Esophagus squamous epithelium (tissue), 5 donors: ENCODE data around the gene TMEM101. TPM values are rescaled to one million over a fixed set of nuclear protein-coding genes. Genes with fewer than 3 reads are reported as not detected.

ENCODE experiments used
- DNase-seq: peaks from one replicate; lab custom pipeline; 2025; lab: John Stamatoyannopoulos, UW
- H3K27ac ChIP-seq, 4 donors: fragments of 200-600 bp; sonication (generic); one replicate each; pipeline ENCODE4 v1.5.1; 2016 to 2019; ENCODE audit warnings: mild to moderate bottlenecking in 1 of 4
- H3K27me3 ChIP-seq, 4 donors: fragments of 200-600 bp; sonication (generic); 1 replicate in 3 of 4; 2 replicates in 1 of 4; pipeline versions ENCODE4 v1.5.1 to v1.6.0; 2017 to 2021; ENCODE audit warnings: antibody characterized with exemption in 1 of 4
- H3K36me3 ChIP-seq, 3 donors: fragments of 200-600 bp; sonication (generic); one replicate each; pipeline ENCODE4 v1.5.1; 2016 to 2019
- H3K4me1 ChIP-seq, 3 donors: fragments of 200-600 bp; sonication (generic); one replicate each; pipeline ENCODE4 v1.5.1; 2017 to 2019
- H3K4me3 ChIP-seq, 4 donors: fragments of 200-600 bp; sonication (generic); 1 replicate in 3 of 4; 2 replicates in 1 of 4; pipeline ENCODE4 v1.5.1; 2016 to 2019; ENCODE audit warnings: mild to moderate bottlenecking in 2 of 4, moderate library complexity in 1 of 4
- H3K9me3 ChIP-seq, 3 donors: fragments of 200-600 bp; sonication (generic); one replicate each; pipeline ENCODE4 v1.5.1; 2016 to 2019
- POLR2A ChIP-seq, 4 donors: fragments of 450-650 bp; IDR thresholded peaks; one replicate each; pipeline ENCODE4 v1.6.1; 2017; ENCODE audit warnings: antibody characterized with exemption in 4 of 4, mild to moderate bottlenecking in 4 of 4, moderate library complexity in 3 of 4
- WGBS, 2 donors: methylation state at CpG; one replicate each; pipeline ENCODE4 v1.1.5; 2018; 5-methylcytosine and 5-hydroxymethylcytosine counted together
- intact Hi-C: fragments of 100-400 bp; cut with DNase I; formaldehyde crosslinking; loops from one replicate; pipeline ENCODE4 v1.15.0; 2022
- total RNA-seq, 4 donors: library from RNA; depleted of rRNA; stranded (reverse); fragments of >200 nt; gene quantifications; one replicate each; pipeline ENCODE4 v1.1.0, GENCODE V29; 2016
- TF ChIP-seq, protein P1 (sequence below), 6 experiments: fragments of 450-650 bp in 4 of 6; fragments of 200-600 bp in 2 of 6; sonication (generic) in 2 of 6; IDR thresholded peaks; one replicate each; pipeline ENCODE4 v1.5.1; 2016 to 2019; ENCODE audit warnings: antibody characterized with exemption in 6 of 6, mild to moderate bottlenecking in 4 of 6, moderate library complexity in 4 of 6
- donor health status: DM: yes; HTN: yes; CAD: no.

TMEM101 gene
- total RNA-seq, 4 donors from 2014 or later: 20.6 to 40.8 (median 34.1) TPM

DNA sequence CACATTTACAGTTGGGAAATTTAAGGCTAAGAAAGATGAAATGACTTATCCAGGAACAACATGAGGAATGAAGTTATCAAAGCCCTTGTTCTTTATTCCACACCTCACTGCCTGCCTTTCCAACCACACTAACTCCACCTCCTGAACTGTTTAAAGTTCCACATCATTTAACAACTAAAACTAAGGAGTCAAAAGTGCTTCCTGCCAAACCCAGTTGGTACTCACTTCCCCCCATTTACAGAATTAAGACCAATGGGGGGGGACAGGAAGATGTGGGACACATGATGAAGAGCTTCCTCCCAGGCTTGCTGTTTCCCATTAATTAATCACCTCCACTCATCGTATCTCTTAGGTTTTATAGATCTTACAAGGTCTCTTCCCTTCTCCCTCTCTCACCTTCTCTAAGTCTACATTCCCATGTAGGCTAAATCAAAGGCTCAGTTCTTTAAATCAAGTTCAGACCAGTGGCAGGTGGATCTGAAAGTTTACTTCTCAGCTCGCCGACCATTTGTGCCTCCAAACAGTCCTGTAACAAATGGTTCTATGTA is 19.2 kb upstream of the TMEM101 start:
- H3K27me3 ChIP-seq: no peaks in the 10 kb centered on the region
- DNase-seq: no peak
- no peak overlapping the region for H3K4me3 ChIP-seq
- H3K27ac ChIP-seq: no peak overlapping the region
- H3K4me1 ChIP-seq: no peaks in the 10 kb centered on the region
- intact Hi-C loops: no loop called here
- WGBS, 2 donors: 65 to 83% methylated on average over 3 of the region's 3 CpGs
- H3K36me3 ChIP-seq: peaks cover 13 to 81% (median 28%) of the 10 kb centered on the region in 3 donors
- TF ChIP-seq POLR2A (IDR thresholded peaks at IDR 0.05): no peak
- TF ChIP-seq, protein P1, sequence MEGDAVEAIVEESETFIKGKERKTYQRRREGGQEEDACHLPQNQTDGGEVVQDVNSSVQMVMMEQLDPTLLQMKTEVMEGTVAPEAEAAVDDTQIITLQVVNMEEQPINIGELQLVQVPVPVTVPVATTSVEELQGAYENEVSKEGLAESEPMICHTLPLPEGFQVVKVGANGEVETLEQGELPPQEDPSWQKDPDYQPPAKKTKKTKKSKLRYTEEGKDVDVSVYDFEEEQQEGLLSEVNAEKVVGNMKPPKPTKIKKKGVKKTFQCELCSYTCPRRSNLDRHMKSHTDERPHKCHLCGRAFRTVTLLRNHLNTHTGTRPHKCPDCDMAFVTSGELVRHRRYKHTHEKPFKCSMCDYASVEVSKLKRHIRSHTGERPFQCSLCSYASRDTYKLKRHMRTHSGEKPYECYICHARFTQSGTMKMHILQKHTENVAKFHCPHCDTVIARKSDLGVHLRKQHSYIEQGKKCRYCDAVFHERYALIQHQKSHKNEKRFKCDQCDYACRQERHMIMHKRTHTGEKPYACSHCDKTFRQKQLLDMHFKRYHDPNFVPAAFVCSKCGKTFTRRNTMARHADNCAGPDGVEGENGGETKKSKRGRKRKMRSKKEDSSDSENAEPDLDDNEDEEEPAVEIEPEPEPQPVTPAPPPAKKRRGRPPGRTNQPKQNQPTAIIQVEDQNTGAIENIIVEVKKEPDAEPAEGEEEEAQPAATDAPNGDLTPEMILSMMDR (IDR thresholded peaks at IDR 0.05): no peak
- H3K9me3 ChIP-seq: no peaks in the 10 kb centered on the region

DNA sequence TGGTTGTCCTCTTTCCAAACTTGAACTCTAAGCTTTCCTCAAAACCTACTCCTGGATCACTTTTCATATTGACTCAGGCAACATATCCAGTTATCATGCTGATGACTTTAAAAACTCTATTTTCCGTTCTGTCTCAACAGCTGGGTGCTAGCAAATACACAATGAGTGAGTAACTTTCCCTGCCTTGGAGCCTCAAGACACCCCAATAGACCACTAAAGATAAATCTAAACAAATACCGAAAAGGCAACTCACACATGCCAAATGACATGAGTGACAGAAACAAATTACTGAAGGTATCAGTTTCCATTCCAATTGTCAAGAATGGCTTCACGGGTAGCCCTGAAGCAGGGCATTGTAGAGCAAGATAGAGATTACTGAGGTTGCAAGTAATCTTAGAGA is 15.7 kb upstream of the TMEM101 start:
- peaks cover 0 to 61% (median 0%) of the 10 kb centered on the region in 3 donors for H3K36me3 ChIP-seq
- no peak for TF ChIP-seq POLR2A (IDR thresholded peaks at IDR 0.05)
- TF ChIP-seq, protein P1 (IDR thresholded peaks at IDR 0.05): no peak
- H3K9me3 ChIP-seq: no peaks in the 10 kb centered on the region
- no peak for DNase-seq
- H3K27ac ChIP-seq: no peak overlapping the region
- 82 to 90% methylated on average over 3 of the region's 3 CpGs for WGBS, 2 donors
- intact Hi-C loops: no loop called here
- H3K27me3 ChIP-seq: no peaks in the 10 kb centered on the region
- H3K4me1 ChIP-seq: no peaks in the 10 kb centered on the region
- no peak overlapping the region for H3K4me3 ChIP-seq

DNA sequence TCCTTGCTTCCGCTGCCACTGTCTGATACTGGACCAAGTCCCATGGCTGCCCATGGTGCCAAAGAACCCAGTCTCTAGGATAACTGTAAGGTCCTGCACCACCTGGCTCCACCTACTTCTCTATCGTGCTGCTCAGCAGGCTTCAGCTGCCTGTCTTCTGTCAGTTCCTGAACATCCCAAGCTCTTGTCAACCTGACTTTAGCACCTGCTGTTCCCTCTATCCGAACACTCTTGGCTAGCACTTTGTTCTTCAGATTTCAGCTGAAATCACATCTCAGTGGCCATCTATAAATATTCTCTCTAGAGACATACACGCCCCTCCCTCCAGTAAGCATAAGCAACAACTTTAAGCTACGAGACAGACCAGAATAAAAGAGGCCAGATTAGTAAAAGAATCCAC is 15.0 kb upstream of the TMEM101 start:
- Histone ChIP-seq H3K9me3 (no peaks in the 10 kb centered on the region), H3K36me3 (peaks cover 0 to 68% (median 0%) of the 10 kb centered on the region in 3 donors), H3K4me3 (no peak overlapping the region), H3K27me3 (no peaks in the 10 kb centered on the region), H3K4me1 (no peaks in the 10 kb centered on the region), H3K27ac (no peak overlapping the region)
- TF ChIP-seq POLR2A (IDR thresholded peaks at IDR 0.05): no peak
- TF ChIP-seq, protein P1 (IDR thresholded peaks at IDR 0.05): no peak
- WGBS, 2 donors: 80 to 83% methylated on average over 5 of the region's 5 CpGs
- DNase-seq: no peak
- intact Hi-C loops: no loop called here

DNA sequence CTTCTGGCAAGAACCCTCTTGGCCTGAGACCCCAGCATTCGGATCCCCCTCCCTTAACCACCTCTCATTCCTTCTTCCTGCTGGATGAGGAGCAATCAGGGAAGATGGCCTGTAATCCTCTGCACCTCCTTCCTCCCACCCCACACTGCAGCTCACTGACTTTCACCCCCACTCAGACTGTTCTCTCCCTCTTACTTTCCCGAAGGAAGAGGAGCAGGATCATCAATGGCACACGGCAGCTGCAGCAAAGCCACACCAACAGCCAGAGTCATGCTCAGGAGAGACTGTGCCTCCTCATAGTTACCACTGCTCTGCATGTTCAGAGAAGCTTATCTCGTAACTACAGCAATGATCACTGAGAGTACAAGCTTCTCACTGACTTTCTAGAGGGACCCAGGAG is 10.1 kb upstream of the TMEM101 start:
- intact Hi-C loops: no loop called here
- Histone ChIP-seq H3K9me3 (no peaks in the 10 kb centered on the region), H3K4me3 (no peak overlapping the region), H3K4me1 (no peaks in the 10 kb centered on the region), H3K36me3 (peaks cover 0 to 60% (median 0%) of the 10 kb centered on the region in 3 donors), H3K27ac (no peak overlapping the region), H3K27me3 (no peaks in the 10 kb centered on the region)
- TF ChIP-seq, protein P1 (IDR thresholded peaks at IDR 0.05): no peak
- TF ChIP-seq POLR2A (IDR thresholded peaks at IDR 0.05): no peak
- WGBS, 2 donors: 78 to 84% methylated on average over 4 of the region's 4 CpGs
- no peak for DNase-seq

DNA sequence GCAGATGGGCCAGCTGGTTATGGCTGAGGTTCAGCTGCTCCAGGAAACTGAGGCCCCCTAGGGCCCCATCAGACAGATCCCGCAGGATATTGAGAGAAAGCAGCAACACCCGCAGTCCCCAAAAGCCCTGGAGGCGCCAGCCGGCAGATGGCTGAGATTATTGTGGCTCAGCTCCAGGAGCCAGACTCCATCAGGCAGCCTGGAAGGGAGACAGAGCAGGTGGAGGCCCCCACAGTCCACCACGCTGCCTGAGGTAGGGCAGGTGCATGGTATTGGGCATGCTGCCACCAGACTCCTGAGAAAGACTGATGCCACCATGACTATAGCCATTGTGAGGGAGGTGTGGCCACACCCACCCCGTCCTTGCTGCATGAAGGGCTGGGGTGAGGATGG is 9.5 kb upstream of the TMEM101 start:
- H3K27me3 ChIP-seq: no peaks in the 10 kb centered on the region
- H3K9me3 ChIP-seq: no peaks in the 10 kb centered on the region
- no peak overlapping the region for H3K27ac ChIP-seq
- TF ChIP-seq, protein P1 (IDR thresholded peaks at IDR 0.05): no peak
- TF ChIP-seq POLR2A (IDR thresholded peaks at IDR 0.05): no peak
- peaks cover 0 to 54% (median 0%) of the 10 kb centered on the region in 3 donors for H3K36me3 ChIP-seq
- intact Hi-C loops: no loop called here
- DNase-seq: no peak
- no CpG with 5 or more reads among the region's 6 CpGs for WGBS, 2 donors
- H3K4me3 ChIP-seq: no peak overlapping the region
- no peaks in the 10 kb centered on the region for H3K4me1 ChIP-seq
